ENCODE measurements around the gene TEX22.

- TF ChIP-seq CTCF (IDR thresholded peaks at IDR 0.05 in 4 of 5, conservative IDR thresholded peaks at IDR 0.05 in 1 of 5) = no peak
- TF ChIP-seq POLR2A (IDR thresholded peaks at IDR 0.05) = no peak
These were observed 45.2 kb upstream of the TEX22 start for GRCh38 chr14:105353136-105353535.

All from gastrocnemius medialis (tissue), 4 donors.